ENCODE results near the gene IQSEC1.

Gene IQSEC1

DNA sequence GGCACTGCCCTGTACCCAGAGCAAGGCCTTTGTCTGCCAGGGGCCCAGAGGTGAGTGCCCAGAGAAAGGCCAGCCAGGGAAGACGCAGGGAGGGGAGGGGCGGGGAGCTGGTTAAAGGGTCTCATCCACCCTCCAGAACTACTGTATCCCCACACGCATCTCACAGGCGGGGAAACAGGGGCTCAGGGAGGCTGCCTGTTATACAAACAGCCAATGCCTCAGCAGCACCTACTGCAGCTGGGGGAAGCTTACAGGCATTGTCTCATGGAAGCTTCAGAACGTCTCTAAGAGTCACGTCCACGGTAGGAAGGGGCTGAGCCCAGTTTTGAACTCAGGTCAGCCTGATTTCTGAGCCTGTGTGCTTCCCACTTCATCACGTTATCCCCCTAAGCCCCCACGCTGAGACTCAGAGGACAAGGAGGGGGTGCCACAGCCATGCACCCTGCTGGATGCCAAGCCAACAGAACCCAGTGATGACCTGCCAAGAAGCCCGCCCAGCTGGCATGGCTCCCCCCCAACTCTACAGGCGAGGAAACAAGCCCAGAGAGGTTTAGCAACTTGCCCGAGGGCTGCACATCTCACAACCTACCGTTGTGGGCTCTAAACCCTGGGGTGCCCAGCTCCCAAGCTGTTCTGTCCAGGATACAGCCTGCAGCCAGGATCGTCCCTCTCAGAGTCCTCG is 54.5 kb downstream of the IQSEC1 start:
- in situ Hi-C loops (cut with HindIII; ENCODE audit: low sequenced_read_pairs): no loop called here

GRCh38 chr3:13018043-13018451 is 55.2 kb downstream of the IQSEC1 start:
- in situ Hi-C loops (cut with HindIII; ENCODE audit: low sequenced_read_pairs): no loop called here

DNA sequence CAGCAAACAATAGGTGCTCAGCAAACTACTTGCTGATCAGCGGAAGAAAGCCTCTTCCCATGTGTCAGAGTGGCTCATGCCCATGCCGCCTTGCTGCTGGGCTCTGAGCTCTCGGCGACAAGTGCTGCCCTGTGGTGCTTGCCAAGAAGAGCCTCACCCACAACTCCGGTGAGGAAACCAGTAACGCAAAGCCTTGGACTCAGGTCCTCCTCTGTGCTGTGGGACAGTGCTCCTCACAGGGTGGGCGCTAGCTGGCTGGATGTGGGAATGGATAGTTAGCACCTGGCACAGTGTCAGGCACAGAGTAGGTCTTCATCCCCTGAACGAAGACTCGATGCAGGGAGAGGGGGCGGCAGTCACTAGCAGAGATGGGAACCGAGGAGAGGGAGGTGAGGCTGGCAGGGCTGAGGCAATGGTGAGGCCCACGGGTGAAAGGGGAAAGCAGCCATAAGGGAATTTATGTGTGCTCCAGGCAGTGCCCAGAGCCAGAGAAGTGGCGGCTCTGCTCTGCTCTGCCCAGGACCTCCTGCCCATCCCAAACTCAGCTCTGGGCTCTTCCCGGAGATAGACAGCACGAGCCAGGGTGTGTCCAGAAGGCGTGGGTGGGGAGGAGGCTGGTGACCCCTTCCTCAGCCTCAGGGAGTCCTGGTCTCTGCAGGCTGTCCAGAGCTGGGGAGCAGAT is 55.7 kb downstream of the IQSEC1 start:
- in situ Hi-C loops (cut with HindIII; ENCODE audit: low sequenced_read_pairs): no loop called here

GRCh38 chr3:13016721-13017255 is 56.4 kb downstream of the IQSEC1 start:
- in situ Hi-C loops (cut with HindIII; ENCODE audit: low sequenced_read_pairs): no loop called here

DNA sequence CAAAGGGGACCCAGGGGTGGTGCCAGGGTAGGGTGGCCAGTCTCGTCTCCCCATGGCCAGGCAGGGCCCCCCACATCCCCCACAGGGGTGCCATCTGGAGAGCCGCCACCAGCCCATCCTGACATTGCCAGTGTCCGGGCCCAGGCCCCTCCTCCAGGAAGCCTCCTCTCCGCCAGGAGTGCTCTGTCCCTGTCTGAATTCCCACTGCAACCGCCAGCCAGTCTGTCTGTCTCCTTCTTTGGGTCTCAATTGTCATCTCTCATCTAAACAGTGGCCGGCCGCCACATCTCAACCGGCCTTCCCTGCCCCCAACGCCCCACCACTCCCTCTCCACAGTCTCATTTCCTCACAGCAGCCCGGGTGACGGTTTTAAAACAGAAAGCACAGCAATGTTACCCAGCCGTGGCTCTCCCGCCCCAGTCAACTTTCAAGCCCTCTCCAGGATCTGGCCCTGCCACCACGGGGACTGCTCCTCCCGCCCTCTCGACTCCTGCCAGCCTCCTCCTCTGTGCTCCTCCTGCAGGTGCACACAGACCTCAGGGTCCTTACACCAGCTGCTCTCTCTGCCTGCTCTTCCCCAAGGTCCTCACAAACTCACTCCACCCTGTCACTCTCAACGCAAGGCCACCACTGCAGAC is 57.0 kb downstream of the IQSEC1 start:
- in situ Hi-C loops (cut with HindIII; ENCODE audit: low sequenced_read_pairs): no loop called here

DNA sequence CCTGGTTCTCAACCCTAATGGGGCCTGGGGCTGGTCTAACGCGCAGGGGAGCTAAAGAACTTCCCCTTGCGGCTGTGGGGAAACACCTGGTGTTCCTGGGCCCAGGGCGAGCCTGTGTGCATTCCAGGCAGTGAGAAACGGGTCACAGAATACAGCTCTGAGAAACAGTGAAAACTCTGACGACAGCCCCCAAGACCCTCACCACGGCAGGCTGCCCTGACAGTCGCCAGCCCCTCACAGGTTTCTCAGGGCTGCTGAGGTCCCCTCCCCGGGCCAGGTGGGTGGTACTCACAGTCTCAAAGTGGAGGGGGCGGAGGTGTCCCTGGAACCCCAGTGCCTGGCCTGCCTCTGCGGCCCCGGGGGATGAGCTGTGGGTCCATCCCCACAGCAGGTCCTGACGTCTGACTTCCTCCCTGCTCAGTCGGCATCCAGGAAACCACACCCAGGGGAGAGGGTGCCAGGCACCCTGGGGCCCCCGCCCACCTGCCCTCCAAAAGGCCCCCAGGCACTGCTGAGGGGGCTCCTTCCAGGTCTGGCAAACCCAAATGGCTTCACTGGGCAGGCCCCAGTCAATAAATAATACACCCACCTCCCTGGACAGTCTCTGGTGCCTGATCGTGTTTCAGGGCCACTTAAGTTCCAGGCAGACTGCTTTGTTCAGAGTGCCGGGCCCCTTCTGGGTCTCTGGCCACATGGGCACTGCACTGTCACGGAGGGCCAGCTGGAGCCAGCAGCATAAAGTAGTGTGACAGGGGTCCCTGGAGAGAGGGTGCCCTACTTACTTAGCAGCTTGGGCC is 57.7 kb downstream of the IQSEC1 start:
- in situ Hi-C loops (cut with HindIII; ENCODE audit: low sequenced_read_pairs): no loop called here

DNA sequence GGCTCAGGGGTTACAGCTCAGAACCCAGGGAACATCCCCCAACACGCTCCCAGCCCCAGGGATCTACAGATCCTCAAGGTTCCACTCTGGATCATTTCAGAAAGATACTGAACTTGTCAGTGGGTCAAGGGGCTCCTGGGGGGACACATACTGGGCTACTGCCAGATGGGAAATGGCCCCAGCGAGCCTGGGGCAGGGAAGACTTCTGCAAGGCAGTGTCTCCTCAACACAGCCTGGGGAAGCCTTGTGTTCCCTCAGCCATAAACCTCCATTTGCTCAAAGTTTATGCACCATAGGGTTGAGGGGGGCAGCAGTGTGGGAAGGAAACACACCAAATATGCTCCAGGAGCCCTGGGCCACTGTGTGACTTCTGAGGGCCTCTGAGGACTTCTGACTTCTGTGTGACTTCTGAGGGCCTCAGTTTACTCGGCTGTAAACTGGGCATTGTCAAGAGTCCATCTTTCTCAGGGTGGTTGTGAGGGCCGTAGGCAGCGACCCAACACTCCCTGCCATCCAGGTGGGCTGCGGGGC is 58.4 kb downstream of the IQSEC1 start:
- in situ Hi-C loops (cut with HindIII; ENCODE audit: low sequenced_read_pairs): no loop called here

DNA sequence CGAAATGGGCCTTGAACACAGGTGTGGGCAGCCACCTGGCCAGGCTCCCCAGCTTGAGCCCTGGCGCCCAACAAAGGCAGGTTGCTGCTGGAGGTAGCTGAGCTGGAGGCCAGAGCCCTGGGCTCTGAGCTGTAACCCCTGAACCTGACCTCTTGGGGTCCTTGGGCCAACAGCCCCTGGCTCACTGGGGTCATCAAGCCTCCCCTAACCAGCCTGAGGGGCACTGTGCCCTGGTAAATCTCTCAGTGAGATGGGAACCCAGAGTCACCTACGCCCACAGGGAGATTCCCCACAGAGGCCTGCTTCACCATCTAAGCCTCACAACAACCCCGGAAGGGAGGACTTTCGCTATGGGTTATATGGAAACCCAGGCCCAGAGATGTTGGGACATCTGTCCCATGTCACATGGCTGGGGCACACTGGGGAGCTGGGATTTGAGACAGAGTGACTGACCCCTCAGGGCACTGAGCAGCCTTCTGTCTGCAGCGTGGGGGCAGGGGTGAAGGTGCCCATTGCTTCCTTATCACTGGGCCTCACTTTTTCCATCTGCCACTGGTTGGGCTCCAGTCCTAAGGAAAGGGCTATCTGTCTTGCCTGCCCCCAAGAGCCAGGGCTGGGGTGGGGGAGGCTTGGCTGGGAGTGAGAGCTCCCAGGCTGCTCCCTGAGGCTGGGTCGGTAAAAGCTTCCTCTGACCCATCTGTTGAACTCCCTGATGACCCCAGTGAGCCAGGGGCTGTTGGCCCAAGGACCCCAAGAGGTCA is 59.1 kb downstream of the IQSEC1 start:
- in situ Hi-C loops (cut with HindIII; ENCODE audit: low sequenced_read_pairs): no loop called here

DNA sequence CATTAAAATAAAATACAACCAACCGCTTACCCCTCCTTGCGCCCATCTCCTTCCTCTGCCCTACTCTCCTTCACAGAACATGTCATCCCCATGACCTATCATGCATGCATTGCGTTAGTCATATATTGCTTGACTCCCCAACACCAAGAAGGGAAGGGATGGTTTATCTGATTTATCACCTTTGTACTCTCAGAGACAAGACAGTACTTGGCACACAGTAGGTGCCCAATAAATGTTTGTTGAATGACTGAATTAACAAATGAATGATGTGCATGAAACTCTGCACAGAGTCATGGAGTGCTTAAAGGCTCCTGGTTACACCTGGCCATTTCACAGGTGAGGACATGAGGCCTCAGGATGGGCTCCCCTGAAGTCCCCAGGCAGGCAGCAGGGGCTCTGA is 59.7 kb downstream of the IQSEC1 start:
- in situ Hi-C loops (cut with HindIII; ENCODE audit: low sequenced_read_pairs): no loop called here

DNA sequence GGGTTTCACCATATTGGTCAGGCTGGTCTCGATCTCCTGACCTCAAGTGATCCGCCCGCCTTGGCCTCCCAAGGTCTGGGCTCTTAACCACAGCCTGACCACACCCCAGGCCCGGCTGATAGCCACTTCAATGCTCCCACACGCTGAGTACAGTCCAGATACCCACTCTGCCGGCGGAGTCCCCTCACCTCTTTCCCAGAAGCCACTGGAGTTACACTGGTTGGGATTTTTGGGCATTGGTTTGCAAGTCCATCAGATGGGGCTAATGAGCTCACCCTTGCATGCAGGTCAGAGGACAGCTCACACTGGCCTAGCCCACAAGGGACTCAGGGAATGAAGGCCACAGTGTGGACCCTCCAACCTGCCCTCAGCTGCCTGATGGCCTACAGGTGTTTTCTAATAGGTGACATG is 60.1 kb downstream of the IQSEC1 start:
- in situ Hi-C loops (cut with HindIII; ENCODE audit: low sequenced_read_pairs): no loop called here

DNA sequence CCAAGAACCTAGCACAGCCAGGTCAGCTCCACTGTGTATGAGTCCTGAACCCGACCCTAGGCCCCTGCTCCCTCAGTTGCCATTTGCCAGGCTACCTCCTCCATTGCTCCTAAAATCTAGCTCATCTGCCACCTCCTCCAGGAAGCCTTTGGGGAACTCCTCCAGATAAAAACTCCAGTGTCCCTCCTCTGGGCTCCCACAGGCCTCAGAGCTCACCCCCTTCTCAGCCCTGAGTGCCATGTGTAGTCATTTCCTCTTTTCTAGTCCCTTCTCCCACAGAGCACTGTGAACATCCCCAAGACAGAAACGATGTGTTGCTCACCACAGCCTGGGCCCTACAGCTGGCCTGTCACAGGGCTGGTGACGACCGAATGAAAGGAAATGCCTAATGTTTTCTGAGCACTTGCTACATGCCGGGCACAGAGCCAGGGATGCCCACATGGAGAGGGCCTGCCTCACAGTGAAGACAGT is 61.0 kb downstream of the IQSEC1 start:
- in situ Hi-C loops (cut with HindIII; ENCODE audit: low sequenced_read_pairs): no loop called here

DNA sequence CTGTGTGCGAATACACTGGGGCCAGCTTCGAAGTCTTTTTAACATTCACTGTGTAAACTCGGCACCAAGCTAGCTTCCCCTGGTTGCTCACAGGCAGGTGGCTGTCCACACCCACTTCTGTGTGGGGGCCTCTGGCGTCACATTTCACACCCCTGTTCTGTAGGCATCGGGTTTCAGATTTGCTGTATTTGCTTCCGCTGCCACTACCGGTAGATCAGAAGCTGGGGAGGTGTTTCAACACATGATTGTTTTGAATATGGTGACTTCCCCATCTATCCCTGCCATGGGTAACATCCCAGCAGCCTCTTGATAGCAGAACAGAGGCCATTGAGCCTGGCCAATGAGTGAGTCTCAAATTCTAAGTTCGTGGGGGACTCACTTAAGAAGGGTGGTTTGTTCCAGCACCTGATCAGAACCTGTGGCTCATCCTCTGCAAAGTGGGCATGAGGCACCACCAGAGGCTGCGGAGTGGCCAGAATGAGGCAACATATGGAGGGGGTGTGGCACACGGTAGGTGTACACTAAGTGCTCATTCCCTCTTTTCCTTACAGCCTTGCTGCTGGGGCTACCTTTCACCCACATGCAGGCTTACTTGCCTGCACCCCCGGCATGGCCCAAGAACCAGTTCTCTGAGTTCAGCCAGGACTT is 61.5 kb downstream of the IQSEC1 start:
- in situ Hi-C loops (cut with HindIII; ENCODE audit: low sequenced_read_pairs): no loop called here

- in situ Hi-C loops (cut with HindIII; ENCODE audit: low sequenced_read_pairs): no loop called here
These were observed 62.3 kb downstream of the IQSEC1 start for GRCh38 chr3:13010780-13011572.

DNA sequence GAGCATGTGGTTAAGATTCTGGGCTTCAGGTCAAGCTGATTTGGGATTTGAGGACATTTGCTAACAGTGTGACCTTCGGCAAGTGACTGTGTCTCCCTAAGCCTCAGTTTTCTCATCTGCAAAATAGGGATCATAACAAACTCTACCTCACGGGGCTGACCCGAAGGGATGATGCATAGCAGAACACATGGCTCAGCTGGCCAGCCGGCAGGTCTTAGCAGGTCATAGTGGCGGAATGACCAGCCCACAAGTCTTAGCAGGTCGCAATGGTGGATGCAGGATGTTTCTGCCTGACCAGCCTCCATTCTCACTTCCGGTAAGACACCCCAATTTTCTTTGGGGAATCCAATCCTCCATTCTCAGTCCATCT is 63.3 kb downstream of the IQSEC1 start:
- in situ Hi-C loops (cut with HindIII; ENCODE audit: low sequenced_read_pairs): no loop called here

DNA sequence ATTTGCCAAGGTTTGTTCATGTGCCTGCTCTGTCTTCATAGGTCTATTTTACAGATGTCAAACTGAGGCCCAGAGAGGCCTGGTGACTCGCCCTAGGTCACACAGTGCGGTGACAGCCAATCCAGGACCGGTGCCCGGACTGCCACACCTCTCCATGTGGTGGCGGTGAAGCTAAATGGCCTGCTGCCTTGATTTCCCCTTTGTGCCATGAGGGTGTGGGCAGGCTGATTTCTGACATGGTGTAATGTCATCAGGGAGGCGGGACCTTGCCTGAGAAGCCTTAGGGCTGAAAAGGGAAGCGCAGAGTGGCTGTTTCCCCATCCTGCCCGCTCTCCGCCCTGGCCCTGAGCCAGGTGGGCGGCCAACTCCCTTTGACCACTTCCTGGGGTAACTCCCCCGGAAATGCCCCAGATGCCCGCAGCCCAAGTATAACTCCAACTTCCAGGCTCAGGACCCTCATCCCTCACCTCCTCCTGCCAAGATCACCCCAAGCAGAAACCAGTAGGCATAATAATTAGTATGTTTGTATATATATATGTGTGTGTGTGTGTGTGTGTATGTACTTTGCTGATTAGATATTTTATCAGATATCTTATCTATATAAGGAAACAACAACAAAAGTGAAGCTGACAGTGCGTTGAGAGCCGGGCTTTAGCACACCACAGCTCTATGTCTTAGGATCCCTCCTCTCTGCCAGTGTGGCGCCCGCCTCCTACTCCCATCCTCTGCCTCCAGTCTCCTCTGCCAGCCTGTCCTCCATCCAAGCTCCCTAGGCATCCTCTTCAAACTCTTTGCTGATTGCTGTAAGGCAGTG is 63.9 kb downstream of the IQSEC1 start:
- in situ Hi-C loops (cut with HindIII; ENCODE audit: low sequenced_read_pairs): no loop called here

GRCh38 chr3:13008155-13008995 is 64.9 kb downstream of the IQSEC1 start:
- in situ Hi-C loops (cut with HindIII; ENCODE audit: low sequenced_read_pairs): no loop called here
